CD4-positive, alpha-beta T cell treated with Interferon alpha-2 for 1 hour (primary cell): ENCODE data around the gene MAP1LC3A.

Source experiments
- DNase-seq, 2 donors: peaks; one replicate each; pipeline ENCODE4 v3.0.0-alpha.2; 2020 to 2022

The MAP1LC3A gene

GRCh38 chr20:34549929-34550305 lies 8.6 kb upstream of the MAP1LC3A start:
- no peak for DNase-seq

GRCh38 chr20:34552569-34552968 lies 5.9 kb upstream of the MAP1LC3A start:
- DNase-seq = no peak

- no peak for DNase-seq
Observed at GRCh38 chr20:34553366-34553867, 5.1 kb upstream of the MAP1LC3A start.

- no peak for DNase-seq
Observed at GRCh38 chr20:34557936-34558319, 590 bp upstream of the MAP1LC3A start.

GRCh38 chr20:34559311-34560140 lies 1.0 kb downstream of the MAP1LC3A start:
- DNase-seq = no peak

- no peak for DNase-seq
Observed at GRCh38 chr20:34560141-34560523, 1.6 kb downstream of the MAP1LC3A start.

GRCh38 chr20:34560614-34561013 lies 2.1 kb downstream of the MAP1LC3A start:
- DNase-seq = no peak

- DNase-seq = no peak
Observed at GRCh38 chr20:34561661-34562060, 3.1 kb downstream of the MAP1LC3A start.

- DNase-seq = no peak
Observed at GRCh38 chr20:34562641-34563040, 4.1 kb downstream of the MAP1LC3A start.

GRCh38 chr20:34564833-34565232 lies 6.3 kb downstream of the MAP1LC3A start:
- no peak for DNase-seq

- no peak for DNase-seq
Observed at GRCh38 chr20:34566978-34567891, 8.7 kb downstream of the MAP1LC3A start.

- DNase-seq = no peak
Observed at GRCh38 chr20:34567892-34568865, 9.7 kb downstream of the MAP1LC3A start.

GRCh38 chr20:34569598-34569997 lies 11.1 kb downstream of the MAP1LC3A start:
- no peak for DNase-seq

GRCh38 chr20:34570859-34571306 lies 12.4 kb downstream of the MAP1LC3A start:
- DNase-seq = no peak

- DNase-seq = no peak
Observed at GRCh38 chr20:34571753-34572152, 13.2 kb downstream of the MAP1LC3A start.

- DNase-seq = no peak
Observed at GRCh38 chr20:34573541-34574300, 15.2 kb downstream of the MAP1LC3A start.

- DNase-seq = no peak
Observed at GRCh38 chr20:34574426-34574825, 15.9 kb downstream of the MAP1LC3A start.

GRCh38 chr20:34574861-34575260 lies 16.3 kb downstream of the MAP1LC3A start:
- no peak for DNase-seq

- DNase-seq = no peak
Observed at GRCh38 chr20:34575271-34575670, 16.8 kb downstream of the MAP1LC3A start.

GRCh38 chr20:34575756-34576155 lies 17.2 kb downstream of the MAP1LC3A start:
- DNase-seq = no peak

- DNase-seq = no peak
Observed at GRCh38 chr20:34577061-34577460, 18.5 kb downstream of the MAP1LC3A start.

- no peak for DNase-seq
Observed at GRCh38 chr20:34578025-34578424, 19.5 kb downstream of the MAP1LC3A start.
